Effector CD8-positive, alpha-beta T cell (primary cell): ENCODE data around the gene RAD51B.

Experiments used
- DNase-seq: peaks from one replicate; lab custom pipeline; 2025; lab: John Stamatoyannopoulos, UW

RAD51B gene

GRCh38 chr14:68234101-68234905 is 414.7 kb downstream of the RAD51B start:
- DNase-seq = no peak

GRCh38 chr14:68235011-68235410 is 415.4 kb downstream of the RAD51B start:
- DNase-seq = no peak

- no peak for DNase-seq
Observed at GRCh38 chr14:68236582-68237458, 417.2 kb downstream of the RAD51B start.

- no peak for DNase-seq
Observed at GRCh38 chr14:68238551-68238950, 419.0 kb downstream of the RAD51B start.

- no peak for DNase-seq
Observed at GRCh38 chr14:68238976-68239375, 419.4 kb downstream of the RAD51B start.

GRCh38 chr14:68239988-68240771 is 420.6 kb downstream of the RAD51B start:
- DNase-seq = no peak

GRCh38 chr14:68241862-68242487 is 422.4 kb downstream of the RAD51B start:
- DNase-seq = no peak

GRCh38 chr14:68243450-68244010 is 424.0 kb downstream of the RAD51B start:
- DNase-seq = no peak

GRCh38 chr14:68244262-68244980 is 424.8 kb downstream of the RAD51B start:
- DNase-seq = no peak

GRCh38 chr14:68245146-68246073 is 425.8 kb downstream of the RAD51B start:
- no peak for DNase-seq

- DNase-seq = no peak
Observed at GRCh38 chr14:68246074-68246785, 426.7 kb downstream of the RAD51B start.

GRCh38 chr14:68246786-68247105 is 427.2 kb downstream of the RAD51B start:
- DNase-seq = no peak

GRCh38 chr14:68247274-68247673 is 427.7 kb downstream of the RAD51B start:
- no peak for DNase-seq

GRCh38 chr14:68247676-68248268 is 428.2 kb downstream of the RAD51B start:
- DNase-seq = no peak

- no peak for DNase-seq
Observed at GRCh38 chr14:68248481-68249255, 429.1 kb downstream of the RAD51B start.

- no peak for DNase-seq
Observed at GRCh38 chr14:68249661-68250451, 430.3 kb downstream of the RAD51B start.
